IPS-NIHi11 (cell line): ENCODE results near the gene FOXB1.

Experiments
- DNase-seq: peaks from one replicate; pipeline ENCODE4 v3.0.0; 2012; ENCODE audit warnings: mixed read lengths, low spot score

FOXB1 gene

DNA sequence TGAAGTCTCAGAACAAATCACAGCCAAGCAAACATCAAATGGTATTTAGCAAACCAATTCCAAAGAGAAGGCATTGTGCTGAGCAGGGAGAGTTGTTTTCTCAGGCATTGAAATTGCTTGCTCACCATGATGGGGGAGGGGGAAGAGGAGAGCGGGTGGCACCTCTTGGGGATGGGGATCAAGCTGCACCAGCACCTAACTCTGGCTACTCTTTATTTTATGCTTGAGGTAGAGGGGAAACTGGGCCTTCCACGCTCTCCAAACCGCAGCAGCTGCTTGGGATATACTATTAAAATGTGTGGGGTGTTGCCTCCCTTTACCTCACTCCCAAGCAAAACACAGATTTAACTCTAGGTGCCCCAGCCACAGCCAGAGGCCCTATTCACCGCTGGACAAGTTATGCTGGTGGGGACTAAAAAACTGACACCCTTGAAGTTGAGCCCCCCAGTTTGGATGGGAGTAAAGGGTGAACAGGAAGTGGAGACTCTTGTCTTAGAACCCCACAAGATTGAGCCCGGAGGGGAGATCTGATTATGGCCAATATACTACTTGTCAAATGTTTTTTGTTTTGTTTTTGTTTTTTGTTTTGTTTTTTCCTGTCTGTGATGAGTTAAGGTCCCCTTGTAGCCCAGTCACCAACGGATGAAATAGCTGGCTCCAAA is 5.0 kb upstream of the FOXB1 start:
- DNase-seq: peak; percentile 42

DNA sequence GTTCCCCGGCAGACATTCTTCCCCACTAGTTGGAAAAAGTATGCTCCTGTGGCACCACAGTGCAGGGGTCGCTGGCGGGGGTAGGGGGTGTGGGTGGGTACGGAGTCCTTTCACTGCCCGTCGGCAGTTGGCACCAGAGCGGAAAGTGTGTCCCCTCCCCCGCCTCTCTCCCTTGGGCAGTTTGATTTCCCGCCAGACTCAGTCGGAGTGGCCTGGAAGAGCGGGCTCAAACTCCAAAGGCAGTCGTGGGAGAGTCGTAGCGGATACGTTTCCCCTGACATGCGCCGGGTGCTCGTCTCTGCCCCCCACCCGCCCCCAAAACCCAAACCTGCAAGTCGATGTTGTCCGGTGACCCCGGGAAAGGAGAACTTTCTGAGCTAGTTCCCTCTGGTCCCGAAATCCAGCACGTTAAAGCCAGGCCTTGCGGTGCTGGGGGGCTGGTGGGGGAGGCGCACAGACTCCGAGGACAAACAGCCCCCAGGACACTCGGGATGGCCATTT is 4.4 kb upstream of the FOXB1 start:
- DNase-seq: no peak

DNA sequence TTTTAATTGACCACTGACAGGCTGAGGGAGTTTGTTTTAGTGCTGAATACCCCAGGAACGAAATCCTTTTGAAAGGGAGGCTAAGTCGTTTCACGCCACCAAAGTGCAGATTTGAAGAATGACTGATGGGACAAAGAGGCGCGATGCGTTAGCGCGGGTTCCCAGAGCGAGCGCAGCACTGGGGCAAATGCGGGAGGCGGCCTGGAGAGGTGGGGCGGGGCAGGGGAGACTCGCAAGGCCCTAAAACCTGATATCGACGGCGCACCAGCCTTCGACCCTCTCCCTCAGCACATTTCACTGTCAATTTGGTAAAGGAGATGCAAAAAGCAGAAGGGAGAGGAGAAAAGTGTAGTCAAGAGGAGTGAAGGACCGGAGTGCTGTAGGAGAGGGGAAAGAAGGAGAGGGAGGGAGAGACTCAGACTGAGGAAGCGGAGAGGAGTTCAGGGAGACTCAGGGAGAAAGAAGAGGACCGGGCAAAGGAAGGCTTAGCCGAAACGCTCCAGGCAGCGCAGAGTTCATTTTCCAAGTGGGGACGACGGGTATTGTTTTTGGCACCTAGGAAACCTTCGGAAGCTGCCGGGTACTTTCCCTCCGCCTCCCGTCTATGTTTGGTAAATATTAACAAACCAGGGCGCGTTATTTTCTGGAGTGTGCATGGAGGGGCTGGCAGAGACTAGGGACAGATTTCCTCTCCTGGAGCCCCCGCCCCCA is 3.8 kb upstream of the FOXB1 start:
- no peak for DNase-seq

GRCh38 chr15:60000824-60001609 is 3.1 kb upstream of the FOXB1 start:
- DNase-seq: no peak

DNA sequence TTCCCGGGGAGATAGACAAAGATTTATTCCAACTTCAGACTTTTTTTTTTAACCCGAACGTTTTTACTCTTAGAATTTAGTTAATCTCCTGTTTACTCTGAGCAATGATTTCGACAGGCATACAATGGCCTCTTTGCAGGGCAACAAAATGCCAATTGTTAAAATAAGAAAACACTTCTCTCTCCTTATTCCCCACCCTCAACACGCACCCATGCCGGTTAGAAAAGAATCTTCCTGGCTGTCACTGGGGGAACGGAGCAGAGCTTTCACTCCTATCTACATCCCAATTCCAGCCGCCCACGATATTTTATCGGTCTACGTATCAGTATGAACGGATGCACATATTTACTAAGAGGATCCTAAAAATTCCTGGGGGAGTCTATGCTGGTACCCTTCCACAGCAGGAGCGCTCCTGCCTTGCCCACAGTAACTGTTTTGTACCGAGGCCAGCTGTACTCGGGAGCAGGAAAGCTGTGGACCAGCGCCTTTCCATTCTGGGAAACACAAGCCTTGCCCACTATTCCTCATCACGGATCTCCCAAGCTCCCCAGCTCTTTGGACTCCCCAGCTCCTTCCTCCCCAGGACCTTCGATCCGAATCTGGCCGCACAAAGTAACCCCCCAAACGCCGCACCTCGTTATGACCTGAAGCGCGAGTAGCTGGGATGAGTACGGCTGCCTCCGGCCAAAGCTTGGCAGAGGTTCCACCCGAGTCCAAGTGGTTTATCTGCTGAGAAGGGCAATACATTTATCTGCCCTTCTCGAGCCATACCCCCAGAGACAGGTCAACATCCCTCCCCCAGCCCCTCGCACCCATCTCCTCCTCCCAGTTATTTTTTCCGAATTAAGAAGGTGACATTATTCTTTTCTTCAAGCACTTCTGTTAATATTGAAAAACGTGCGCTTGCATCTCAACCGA is 2.2 kb upstream of the FOXB1 start:
- no peak for DNase-seq

GRCh38 chr15:60002528-60003218 is 1.4 kb upstream of the FOXB1 start:
- no peak for DNase-seq

DNA sequence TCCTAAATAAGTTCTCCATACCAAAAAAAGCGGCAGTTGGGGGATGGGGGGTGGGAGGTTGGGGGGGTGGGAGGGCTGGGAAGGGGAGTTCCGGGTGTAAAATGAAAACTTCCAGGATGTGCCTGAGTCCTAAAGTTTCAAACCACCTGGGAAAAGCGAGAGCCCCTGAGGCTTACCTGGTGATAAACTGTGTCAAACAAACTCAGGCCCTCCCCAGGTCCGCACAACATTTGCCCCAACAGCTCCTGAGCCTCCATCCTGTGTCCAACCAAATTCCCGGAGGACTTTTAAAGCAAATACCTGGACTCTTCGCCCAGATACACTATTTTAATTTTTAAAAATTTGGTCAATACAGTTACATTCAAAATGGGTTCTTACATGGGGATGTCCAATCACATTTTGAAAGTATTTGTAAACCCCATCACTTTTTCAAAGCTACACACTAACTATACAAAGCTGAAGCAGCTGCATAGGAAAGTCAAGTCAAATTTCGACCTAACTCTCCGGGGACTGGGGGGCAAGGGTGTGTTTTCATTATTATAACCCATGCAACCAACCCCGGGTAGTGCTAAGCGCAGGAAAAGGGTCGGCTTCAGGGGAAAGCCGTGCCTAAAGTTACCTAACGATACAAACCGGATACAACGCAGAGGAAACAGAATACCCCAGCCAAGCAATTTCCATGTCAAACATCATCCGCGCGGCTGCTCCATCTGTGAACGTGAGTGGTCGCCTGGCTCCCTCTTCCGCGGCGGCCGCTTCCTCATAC is 685 bp upstream of the FOXB1 start:
- DNase-seq: no peak

DNA sequence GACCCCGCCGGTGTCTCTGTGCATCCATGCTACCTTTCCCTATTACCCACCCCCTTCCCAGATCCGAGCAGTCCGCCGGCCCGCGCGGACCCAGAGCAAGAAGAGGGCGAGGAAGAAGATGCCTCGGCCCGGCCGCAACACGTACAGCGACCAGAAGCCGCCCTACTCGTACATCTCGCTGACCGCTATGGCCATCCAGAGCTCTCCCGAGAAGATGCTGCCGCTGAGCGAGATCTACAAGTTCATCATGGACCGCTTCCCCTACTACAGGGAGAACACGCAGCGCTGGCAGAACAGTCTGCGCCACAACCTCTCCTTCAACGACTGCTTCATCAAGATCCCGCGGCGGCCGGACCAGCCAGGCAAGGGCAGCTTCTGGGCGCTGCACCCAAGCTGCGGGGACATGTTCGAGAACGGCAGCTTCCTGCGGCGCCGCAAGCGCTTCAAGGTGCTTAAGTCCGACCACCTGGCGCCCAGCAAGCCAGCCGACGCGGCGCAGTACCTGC is 788 bp downstream of the FOXB1 start:
- no peak for DNase-seq

- no peak for DNase-seq
These were observed 1.5 kb downstream of the FOXB1 start for GRCh38 chr15:60005352-60006202.

DNA sequence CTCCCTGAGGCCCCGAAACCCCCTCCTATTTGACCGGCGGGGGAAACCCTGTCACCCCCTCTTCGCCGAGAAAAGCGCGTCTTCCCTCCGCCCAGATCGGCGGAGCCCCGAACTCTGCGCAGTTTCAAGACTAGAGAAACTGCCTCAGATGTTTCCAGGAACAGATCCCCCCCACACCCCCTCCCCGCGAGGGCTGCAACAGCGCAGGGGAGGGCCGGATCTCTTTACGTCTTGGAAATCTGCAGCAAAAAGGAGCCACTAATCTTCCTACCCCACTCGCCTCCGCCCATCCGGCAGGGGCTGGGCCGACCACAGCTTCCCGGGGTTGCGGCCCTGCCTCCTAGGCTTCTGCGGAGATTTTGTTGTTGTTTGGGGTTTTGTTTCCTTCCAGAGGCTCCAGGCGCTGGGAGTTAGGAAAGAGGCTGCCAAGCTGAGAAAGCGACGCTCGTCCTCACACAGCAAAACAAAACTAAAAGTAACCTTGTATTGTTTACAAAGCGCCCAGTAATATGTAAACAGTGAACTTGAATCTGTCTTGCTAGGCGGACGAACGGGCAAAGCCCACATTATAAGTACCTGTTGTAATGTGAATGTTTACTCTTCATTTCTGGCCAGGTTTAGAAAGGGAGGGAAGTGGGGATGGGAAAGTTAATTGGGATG is 2.2 kb downstream of the FOXB1 start:
- peak; percentile 61 for DNase-seq

- no peak for DNase-seq
These were observed 2.8 kb downstream of the FOXB1 start for GRCh38 chr15:60006873-60007272.

- no peak for DNase-seq
These were observed 5.2 kb downstream of the FOXB1 start for GRCh38 chr15:60009124-60009960.

DNA sequence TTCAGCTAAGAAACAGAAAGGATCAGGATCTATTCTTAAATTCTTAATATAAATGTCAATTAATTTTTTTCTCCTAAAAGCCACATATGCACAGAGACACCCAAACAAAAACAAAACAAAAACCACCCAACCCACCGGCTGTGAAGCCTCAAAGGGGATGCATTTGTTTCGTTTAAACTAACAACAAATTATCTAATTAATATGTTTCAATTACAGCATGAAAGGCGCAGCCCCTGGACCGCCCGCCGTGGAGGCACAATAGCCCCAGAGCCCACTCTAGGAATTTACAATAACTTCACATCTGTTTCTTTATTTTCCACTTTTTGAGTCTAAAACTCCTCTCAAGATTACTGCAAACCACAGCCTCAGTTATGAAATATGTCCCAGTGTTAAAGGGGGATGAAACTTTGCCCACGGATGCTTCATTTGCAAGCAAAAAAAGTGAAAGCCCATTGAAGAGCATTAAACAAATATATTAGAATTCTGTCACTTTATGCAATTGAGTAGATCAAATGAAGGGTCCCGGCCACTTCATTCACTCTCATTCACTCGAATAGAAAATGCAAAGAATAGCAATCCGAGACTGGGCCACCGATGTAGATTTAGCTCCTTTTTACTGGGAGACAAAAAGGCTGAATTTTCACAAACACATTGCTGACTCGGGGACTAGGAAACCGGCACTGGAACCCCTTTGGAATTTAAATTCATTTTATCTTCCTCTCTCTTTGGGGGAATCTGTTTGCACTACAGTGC is 6.0 kb downstream of the FOXB1 start:
- DNase-seq: no peak

DNA sequence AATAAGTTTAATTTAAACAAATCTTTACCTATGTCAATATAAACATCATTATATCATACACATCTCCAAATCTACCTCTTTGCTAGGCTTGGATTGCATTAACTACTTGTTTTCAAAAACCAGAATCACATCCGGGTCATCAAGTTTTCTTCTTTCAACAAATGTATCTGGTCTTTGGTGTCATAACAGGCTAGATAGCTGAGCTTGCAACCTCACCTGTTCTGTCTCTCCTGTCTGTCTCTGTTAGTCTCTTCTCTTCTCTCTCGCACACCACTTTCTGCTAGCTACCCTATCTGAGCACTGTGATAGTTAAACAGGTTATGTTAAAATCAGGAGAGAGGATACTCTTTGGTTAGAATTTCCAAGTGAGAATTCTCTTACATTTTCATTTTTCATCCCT is 6.7 kb downstream of the FOXB1 start:
- DNase-seq: no peak

DNA sequence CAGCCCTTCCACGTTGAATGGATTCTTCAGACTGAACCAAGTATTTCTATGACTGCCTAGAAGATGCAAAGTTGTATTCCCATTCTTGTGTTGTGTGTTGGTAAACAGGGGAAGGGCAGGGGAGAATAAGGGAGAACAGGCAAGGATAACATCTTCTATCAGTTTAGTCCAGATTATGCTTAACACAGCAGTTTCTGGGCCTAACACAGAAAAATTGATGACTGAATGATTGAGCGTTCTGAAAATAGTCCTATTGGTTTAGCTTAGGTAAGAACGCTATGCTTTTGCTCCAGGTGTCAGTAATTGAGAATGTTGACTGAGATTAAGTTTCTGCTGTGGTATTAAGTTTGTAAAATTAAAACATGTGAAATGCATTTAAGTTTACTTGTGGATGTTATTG is 8.6 kb downstream of the FOXB1 start:
- DNase-seq: no peak

- no peak for DNase-seq
These were observed 13.7 kb downstream of the FOXB1 start for GRCh38 chr15:60017538-60018520.
